ENCODE measurements around the gene NUDT14.
A peak's percentile ranks its signal among the peaks of the same experiment; 100 is the strongest.

NUDT14 gene

GRCh38 chr14:105180592-105181548 is at the start of gene NUDT14:
Gene NUDT14 (minus strand): TSS chr14:105181312. CDS start chr14:105181209, 103 bp downstream.
- peak; percentile 93 for DNase-seq

DNA sequence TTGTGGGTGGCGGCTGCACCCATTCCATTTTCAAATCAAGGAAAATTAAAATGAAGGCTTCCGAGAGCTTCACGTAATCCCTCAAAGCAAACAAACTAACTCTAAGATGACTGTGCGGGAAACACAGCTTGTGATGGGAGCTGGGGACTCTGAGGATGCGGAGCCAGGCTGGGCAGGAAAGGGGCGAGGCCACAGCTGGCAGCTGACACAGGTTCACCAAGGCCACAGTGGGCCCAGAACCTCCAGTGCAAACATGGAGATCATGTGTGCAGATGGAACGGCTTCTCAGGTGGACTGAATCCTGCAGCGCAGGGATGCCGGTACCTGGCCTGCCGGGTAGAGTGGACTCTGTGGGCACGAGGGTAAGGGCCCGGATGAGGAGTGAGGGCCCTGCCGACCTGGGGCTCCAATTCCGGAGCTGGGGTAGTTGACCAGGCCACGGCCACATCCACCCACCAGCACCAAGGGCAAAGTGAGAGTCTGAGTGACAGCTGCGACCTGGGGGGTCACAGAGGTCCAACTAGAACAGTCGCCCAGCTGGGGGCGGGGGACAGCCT is 48.1 kb upstream of the NUDT14 start:
- DNase-seq: no peak

DNA sequence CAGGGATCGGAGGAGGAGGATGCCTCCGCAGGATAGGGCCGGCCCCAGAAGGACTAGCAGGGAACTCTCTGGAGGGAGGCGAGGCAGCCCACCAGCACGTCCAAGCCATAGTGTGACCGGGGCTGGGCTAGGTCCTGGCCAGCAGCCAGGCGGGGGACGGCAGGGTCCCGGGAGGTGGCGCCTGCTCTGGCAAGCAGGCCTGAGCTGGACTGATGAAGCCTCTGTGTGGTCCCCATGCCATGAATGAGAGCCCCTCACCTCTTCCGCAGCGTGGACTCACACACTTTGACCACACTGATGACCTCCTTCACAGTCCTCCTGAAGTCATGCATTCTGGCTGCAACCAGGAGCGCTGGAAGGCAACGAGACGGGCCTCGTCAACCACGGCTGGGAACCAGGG is 47.5 kb upstream of the NUDT14 start:
- DNase-seq: no peak

DNA sequence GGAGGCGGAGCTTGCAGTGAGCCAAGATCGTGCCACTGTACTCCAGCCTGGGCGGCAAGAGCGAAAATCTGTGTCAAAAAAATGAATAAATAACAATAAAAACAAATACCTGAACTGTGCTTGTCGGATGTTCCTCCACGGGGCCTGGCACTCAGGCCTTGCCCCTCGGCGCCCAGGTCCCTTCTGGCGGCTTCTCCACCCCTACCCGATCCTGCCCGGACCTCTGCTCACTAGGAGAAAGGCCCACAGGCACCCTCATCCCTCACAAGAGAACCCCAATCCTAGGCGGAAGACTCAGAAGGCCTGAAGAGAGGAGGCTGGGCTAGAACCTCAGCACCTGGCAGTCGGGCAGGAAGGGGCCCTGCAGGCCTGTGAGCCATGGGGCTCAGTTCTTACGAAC is 46.2 kb upstream of the NUDT14 start:
- DNase-seq: no peak

DNA sequence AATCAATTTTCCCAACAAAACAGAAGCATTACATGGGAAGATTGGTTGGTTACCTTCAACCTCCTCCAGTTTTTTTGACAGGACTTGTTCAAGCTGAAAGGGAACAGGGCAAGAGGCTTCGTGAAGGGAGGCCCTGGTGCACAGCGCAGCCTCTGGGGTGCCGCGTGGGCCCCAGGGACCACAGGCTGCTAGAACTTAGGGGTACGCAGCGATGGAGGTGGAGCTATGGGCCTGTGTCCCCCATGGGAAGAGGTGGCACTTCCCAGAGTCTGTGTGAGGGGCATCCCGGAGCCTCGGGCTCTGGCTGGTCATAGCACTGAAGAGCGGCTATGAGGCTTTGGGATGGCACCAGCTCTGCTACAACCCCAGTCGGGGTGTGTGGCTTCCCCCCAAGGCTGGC is 45.1 kb upstream of the NUDT14 start:
- DNase-seq: no peak

GRCh38 chr14:105224845-105225570 is 43.9 kb upstream of the NUDT14 start:
- no peak for DNase-seq

GRCh38 chr14:105223770-105224544 is 42.8 kb upstream of the NUDT14 start:
- DNase-seq: no peak

DNA sequence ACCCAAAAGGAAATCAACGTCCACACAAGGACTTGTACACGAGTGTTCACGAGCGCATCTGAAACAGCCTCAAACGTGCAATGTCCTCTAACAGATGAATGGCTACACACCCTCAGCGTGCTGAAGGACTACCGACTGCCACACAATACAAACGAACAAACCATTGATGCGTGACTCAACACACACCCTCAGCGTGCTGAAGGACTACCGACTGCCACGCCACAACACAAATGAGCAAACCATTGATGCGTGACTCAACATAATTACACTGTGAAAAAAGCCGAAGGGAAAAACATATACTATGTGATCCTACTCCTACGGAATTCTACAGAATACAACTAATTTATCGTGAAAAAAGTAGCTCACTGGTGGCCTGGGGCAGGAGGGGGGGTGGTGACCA is 42.1 kb upstream of the NUDT14 start:
- no peak for DNase-seq

DNA sequence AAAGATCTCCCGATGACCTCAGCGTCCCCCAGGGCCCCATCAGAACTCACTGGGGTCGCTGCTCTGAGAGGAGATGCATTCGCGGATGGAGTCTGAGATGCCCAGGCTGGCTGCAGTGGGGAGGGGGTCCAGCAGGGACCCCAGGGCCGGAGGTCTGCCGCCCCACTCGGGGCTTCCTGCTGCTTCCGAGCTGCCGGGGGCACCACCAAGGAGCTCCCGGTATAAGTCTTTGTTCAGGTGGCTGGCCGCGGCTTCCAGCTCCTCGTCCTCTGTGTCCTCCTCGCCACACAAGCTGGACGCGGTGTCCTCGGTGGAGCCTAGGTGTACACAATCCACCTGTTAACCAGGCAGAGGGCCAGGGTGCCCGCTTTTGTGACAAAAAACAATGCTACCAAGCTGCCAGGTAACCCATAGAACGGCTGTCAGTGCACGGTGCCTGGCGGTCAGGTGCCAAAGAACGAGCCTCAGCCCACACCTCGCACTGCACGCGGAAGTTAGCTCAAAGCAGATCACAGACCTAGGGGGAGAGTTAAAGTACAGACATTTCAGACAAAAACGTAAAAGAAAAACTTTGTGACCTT is 40.6 kb upstream of the NUDT14 start:
- DNase-seq: no peak

DNA sequence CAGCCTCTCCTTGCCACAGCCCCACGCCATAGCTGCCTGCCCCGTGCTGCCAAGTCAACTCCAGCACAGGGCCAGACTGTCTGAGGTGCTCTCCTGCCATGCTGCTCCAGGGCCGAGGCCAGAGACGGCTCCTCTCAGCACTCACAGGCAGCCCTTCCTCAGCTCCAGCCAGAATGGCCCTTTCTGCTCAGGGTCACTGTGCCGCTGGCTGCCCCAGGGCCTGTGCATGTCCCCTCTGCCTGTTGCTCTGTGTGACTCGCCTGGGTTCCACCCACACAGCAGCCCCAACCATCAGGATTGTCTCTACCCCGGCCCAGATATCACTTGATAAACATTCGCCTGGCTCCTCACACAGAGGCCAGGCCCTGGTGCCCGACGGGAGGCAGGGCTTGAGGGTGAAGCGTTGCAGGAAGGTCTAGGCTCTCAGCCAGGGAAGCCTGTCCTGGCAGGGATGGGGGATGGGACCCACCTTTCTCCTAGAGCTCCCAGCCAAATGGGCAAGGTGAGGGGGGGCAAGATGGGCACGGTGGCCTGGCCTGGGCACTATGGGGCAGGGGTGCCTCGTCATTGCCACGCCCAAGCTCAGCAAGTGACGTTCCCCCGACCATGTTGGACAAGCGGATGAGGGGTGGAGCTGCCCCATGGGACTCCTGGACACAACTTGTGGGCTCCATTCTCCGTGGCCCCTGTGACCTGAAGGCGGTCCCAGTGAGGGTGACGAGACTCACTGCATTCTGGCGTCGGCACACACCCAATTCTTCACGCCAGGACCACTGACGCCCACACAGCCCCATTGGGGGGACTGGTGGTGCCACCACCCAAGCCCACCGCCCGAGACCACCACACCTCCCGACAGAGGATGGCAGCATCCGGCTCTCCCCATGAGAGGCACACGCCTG is 39.8 kb upstream of the NUDT14 start:
- no peak for DNase-seq

DNA sequence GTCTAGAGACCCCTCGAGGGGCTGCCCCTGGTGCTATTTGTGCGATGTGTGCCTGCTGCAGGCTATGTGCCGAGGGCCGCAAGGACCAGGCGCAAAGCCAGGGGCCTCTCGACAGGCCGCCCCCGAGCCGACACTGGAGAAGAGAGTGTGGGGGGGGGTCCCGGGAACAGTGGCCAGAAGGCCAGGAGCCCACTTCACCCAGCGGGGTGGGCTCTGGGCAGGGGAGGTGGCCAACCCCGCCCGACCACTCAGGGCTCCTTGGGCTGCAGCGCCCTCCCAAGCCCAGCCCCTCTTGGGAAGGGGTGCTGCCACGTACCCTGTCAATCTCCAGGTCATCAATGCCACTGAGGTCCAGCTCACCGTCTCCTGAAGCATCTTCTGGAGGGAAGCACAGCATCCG is 38.6 kb upstream of the NUDT14 start:
- no peak for DNase-seq

GRCh38 chr14:105219043-105219612 is 38.0 kb upstream of the NUDT14 start:
- no peak for DNase-seq

DNA sequence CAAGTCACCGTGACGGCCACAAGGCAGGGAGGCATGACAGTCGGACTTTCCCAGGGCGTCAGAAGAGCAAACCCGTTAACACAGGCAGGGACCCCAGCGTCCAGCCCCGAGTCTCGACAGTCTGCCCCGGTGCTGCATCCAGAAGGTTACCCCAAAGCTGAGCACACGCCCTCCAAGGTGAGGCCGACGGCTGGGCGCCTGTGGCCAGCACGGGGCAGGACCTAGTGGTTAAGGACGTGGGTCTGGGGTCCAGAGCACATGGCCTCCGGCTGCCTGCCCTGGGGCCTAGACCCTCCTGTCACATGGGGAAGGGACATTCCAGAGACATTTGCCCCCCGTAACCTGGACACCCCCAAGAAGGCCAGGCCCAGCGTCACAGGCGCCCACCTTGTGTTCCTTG is 37.5 kb upstream of the NUDT14 start:
- DNase-seq: no peak

DNA sequence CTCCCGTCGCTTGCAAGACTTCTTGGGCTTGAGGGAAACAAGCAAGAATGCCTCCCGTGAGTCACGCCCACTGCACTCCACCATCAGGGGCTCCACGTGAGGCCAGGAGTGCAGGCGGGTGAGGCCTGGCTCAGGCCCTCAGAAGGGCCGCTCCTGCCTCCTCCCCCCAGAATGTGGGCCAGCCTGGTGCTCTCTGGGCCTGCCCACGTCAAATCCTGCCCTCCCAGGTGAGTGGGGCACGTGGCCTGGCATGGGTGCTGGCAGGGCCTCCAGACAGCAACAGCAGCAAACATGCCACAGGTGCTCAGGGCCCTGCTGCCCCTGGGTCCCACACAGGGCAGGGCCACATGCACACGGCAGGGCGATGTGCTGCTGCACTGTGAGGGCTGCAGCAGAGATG is 36.7 kb upstream of the NUDT14 start:
- DNase-seq: no peak

DNA sequence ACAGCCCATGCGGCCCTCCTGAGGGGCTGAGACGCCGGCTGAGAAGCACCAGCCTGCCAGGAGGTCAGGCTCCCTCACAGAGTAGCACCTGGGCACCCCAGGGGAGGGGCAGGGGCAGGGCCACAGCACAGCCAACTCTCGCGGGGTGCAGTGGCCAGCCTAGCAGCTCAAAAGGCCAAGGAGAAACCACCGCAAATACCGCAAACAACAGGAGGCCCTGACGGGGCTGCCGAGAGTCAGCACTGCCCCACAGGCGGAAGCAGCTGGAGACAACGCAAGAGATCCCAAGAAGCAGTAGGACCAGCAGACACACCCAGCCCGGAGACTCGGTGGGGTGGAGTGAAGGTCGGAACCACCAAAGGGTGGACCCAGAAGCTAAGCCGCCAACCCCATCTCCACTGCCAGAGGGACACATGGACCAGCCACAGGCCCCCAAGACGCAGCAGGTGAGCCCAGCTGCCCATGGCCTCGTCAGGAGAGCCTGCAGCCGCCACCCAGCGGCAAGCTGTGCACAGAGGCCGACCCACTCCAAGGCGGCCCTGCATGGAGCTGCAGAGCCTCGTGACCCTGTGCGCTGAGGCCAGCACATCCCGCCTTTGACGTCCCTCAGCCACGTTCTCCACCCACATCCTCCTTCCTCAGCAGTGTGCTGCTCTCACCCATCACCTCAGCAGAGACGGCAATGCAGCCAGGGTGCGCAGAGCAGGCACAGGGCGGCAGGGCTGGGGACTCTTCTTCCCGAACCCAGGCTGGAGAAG is 35.6 kb upstream of the NUDT14 start:
- DNase-seq: no peak

- no peak for DNase-seq
Observed at GRCh38 chr14:105215602-105216001, 34.5 kb upstream of the NUDT14 start.

DNA sequence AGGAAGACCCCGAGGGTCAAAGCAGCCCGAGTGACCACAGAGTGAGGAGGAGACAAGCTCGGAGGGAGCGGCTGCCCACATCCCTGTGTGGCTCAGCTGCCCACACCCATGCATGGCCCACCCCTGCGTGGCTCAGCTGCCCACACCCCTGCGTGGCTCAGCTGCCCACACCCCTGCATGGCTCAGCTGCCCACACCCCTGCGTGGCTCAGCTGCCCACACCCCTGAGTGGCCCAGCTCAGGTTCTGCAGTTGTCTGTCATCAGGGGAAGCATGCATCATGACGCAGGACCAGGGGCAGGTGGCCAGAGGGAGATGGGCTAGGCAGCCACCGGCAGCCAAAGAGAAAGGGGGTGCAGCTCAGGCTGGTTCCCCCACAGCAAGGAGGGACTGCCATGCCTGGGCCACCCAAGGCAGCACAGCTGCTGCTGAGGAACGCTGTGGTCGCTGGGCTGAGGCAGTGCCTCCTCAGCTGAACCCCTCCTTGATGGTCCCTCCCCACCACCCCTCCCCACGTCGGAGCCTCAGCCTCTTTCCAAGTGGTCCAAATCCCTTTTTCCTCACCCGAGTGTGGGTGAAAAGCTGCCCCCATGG is 33.3 kb upstream of the NUDT14 start:
- no peak for DNase-seq

DNA sequence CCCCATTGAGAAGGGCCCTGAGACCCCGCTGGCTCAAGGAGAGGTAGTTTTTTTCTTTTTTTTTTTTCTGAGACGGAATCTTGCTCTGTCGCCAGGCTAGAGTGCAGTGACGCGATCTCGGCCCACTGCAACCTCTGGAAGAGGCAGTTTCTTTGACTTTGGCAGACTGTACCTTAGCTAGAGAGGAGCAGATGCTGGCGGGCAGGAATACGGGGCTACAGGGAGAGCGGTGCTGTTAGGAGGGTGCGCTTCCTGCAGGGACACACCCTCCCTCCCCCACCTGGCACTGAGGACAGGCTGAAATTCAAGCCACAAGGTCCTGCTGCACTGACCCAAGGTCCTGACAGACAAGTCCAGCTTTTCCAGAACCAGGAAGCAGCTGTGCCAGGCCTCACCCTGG is 32.2 kb upstream of the NUDT14 start:
- no peak for DNase-seq

GRCh38 chr14:105212541-105213300 is 31.6 kb upstream of the NUDT14 start:
- no peak for DNase-seq
